HG03196 (cell line): ENCODE measurements around the gene FRMD3.

ENCODE experiments used
- ATAC-seq: cut with Tn5 transposase; IDR thresholded peaks from one replicate; pipeline ENCODE4 v1.9.1; 2021; ENCODE audit not compliant: unreplicated experiment

Gene FRMD3

GRCh38 chr9:83197591-83197990, 340.6 kb downstream of the FRMD3 start:
- ATAC-seq, result no peak

GRCh38 chr9:83196946-83197345, 341.3 kb downstream of the FRMD3 start:
- no peak for ATAC-seq
